Measurements from ENCODE around the gene NRXN3.
"Not testable (repeated sequence)": the region's sequence is repeated elsewhere in the genome, so short reads cannot be mapped to it uniquely, and the experiment has no call there.

NRXN3 gene

DNA sequence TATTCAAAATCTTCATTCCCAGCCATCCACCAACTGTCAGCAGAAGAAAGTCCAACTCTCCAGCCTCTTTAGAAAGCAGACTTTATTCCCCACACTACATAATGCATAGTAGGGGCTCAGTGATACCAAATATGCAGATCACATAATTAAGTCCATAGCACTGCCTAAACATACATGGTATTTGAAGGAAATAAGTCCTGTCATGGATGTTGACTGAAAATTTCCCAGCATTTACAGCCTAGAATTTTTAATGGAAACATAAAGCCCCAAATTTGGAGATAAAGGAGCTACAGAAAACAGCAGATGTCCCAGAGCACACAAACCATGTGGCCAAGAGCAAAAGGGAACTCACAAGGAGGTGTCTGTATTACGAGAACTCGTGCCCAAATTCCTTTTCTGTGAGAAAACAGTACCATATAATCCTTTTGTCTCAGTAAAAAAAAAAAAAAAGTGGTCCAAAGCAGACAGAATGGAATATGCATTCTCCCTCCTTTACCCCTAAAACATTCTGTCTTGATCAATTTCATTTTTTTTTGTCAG lies 920.5 kb downstream of the NRXN3 start:
- Mint-ChIP-seq H3K36me3 (no peaks in the 10 kb centered on the region), H3K4me1 (no peaks in the 10 kb centered on the region), H3K9me3 (no peaks in the 10 kb centered on the region), H3K27me3 (no peaks in the 10 kb centered on the region), H3K4me3 (no peak overlapping the region), H3K27ac (no peak overlapping the region)

DNA sequence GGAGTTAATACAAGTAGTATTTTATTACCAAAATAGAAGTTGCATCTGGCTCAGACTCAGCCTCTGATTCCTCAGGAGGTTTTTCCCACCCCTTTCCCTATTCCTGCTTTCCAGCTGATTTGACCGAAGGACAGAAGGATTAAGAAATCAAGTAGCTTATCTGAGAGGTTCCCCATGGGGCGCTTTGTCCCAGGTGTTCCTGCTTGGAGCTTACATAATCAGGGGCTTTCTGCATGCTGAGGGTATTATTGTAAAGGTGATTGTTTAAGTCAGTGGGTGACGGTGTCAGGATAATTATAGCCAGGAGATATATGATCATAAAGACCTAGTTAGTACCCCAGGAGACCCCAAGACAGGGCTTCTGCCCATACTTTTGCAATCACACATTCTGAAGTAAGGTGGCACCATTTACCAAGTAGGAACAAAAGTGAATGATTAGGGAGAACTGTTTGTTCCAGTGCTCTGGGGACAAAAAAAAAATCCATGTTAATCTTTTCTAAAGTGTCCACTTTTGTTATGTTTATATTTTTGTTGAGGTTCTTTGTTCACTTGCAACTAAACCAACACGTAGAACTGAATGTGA lies 921.3 kb downstream of the NRXN3 start:
- no peaks in the 10 kb centered on the region for H3K9me3 Mint-ChIP-seq
- no peak overlapping the region for H3K4me3 Mint-ChIP-seq
- H3K36me3 Mint-ChIP-seq: no peaks in the 10 kb centered on the region
- H3K27ac Mint-ChIP-seq: no peak overlapping the region
- H3K4me1 Mint-ChIP-seq: no peaks in the 10 kb centered on the region
- H3K27me3 Mint-ChIP-seq: no peaks in the 10 kb centered on the region

DNA sequence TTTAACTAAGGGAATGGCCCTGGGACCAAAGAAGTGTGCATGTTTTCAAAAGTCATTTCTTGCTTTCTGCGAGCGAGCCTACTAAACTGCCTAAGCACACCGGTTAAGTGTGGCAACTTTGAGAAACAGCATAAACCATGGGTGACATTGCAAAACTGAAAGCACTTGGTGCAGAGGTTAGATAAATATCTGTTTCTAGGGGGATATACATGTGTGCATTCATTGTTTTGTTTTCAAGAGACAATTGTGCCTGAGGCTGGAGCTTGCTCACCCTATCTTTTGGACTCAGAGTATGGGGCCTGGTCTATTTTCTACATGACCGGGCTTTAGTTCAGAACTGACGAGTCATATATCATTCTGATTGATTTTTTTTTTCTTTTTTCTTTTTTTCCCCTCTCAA lies 923.4 kb downstream of the NRXN3 start:
- Mint-ChIP-seq H3K27ac (no peak overlapping the region), H3K4me1 (no peaks in the 10 kb centered on the region), H3K27me3 (no peaks in the 10 kb centered on the region), H3K36me3 (no peaks in the 10 kb centered on the region), H3K9me3 (no peaks in the 10 kb centered on the region), H3K4me3 (no peak overlapping the region)

DNA sequence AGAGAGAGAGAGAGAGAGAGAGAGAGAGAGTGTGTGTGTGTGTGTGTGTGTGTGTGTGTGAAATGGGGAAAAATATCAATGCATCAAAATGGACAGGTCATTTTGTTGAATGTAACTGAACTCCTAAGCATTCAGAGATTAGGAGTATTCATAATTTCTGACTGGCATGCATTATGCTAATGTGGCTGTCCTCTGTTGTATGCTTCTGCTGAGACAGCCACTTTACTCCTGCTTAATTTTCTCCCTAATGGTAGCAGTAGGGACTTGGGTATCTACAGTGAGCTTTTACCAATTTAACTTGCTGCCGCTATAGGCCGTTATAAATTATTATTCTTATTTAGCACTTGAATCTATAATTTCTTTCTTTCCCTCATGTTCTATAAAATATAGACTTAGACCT lies 924.8 kb downstream of the NRXN3 start:
- Mint-ChIP-seq H3K36me3 (no peaks in the 10 kb centered on the region), H3K4me3 (no peak overlapping the region), H3K4me1 (no peaks in the 10 kb centered on the region), H3K27me3 (no peaks in the 10 kb centered on the region), H3K27ac (no peak overlapping the region), H3K9me3 (peaks cover 4% of the 10 kb centered on the region)

DNA sequence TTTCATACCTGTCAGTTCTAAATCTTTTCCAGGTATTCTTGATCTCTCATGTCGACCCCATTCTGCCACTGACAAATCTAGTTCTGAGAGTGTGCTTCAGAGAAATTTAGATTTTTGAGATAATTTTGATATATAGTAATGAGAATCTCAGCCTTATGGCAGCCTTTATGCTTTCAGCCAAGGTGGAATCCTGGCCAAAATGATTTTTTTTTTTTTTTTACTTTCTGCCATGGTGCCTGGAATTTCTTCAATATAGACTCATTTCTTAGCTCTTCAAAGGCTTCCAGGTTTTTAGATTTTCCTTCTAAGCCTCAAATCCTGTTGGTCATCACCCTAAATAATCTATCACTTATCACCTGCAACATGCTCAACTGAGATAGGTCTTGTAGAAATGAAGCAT lies 926.6 kb downstream of the NRXN3 start:
- Mint-ChIP-seq H3K36me3 (no peaks in the 10 kb centered on the region), H3K4me1 (no peaks in the 10 kb centered on the region), H3K27me3 (no peaks in the 10 kb centered on the region), H3K4me3 (no peak overlapping the region), H3K9me3 (peaks cover 4% of the 10 kb centered on the region), H3K27ac (no peak overlapping the region)

DNA sequence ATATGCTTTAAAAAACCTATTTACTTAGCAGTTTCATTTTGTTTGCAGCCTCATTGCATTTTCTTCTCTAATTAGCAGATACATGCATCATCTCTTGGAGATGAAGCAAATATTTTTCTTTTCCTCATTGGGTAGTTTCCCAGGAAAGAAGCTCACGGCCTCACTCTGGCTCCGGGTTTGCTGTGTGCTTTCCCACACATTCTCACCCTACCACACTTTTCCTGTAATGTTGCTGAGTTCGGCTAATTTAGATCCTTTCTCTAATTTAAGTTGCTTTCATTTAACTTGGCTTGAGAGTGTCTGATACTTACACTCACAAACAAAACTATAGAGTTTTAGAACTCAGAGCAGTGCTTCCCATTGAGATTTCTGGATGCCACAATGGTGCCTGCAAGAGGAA lies 928.2 kb downstream of the NRXN3 start:
- H3K9me3 Mint-ChIP-seq: peaks cover 4% of the 10 kb centered on the region
- no peaks in the 10 kb centered on the region for H3K27me3 Mint-ChIP-seq

DNA sequence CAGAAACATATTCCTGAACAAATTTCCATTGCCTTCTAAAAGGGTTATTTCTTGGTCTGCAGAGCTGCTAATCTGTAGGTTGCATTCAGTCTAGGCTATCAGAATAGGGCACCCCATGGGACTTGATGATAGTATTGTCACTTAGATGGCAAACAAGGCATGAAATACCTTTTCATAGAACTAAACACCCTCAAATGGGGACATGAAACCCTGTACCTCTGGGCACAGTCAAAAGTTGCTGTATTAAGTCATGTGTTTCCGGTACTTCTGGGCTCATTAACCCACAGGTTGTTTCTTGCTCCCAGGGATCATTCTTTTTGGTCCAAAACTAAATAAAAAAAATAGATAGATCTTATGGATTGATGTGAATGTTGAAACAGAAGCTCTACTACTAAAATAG lies 930.4 kb downstream of the NRXN3 start:
- no peaks in the 10 kb centered on the region for H3K27me3 Mint-ChIP-seq
- no peaks in the 10 kb centered on the region for H3K4me1 Mint-ChIP-seq
- H3K36me3 Mint-ChIP-seq: no peaks in the 10 kb centered on the region
- peaks cover 4% of the 10 kb centered on the region for H3K9me3 Mint-ChIP-seq
- H3K27ac Mint-ChIP-seq: no peak overlapping the region
- H3K4me3 Mint-ChIP-seq: no peak overlapping the region

More for the DNA sequence above, 928.2 kb downstream of the NRXN3 start:
- H3K27ac Mint-ChIP-seq: no peak overlapping the region
- H3K36me3 Mint-ChIP-seq: no peaks in the 10 kb centered on the region
- H3K4me1 Mint-ChIP-seq: no peaks in the 10 kb centered on the region
- H3K4me3 Mint-ChIP-seq: no peak overlapping the region

DNA sequence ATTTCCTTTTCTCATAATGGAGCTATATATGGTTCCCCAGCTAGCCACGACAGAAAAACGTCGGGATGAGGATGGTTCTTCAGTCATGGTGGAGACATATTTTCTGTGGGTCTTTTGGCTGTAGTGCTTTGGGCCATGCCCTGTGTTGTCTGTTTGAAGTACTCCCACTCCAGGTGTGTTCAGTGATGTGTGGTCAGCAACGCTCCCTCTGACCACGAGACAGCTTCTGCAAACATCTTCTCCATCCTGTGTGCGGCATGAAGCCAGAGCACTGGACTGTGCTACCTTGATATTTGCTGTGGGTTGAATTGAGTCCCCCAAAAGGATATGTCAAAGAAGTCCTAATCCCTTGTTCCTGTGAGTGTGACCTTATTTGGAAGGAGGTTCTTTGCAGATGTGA lies 931.2 kb downstream of the NRXN3 start:
- H3K9me3 Mint-ChIP-seq: peaks cover 4% of the 10 kb centered on the region
- no peaks in the 10 kb centered on the region for H3K27me3 Mint-ChIP-seq
- no peaks in the 10 kb centered on the region for H3K4me1 Mint-ChIP-seq
- no peak overlapping the region for H3K27ac Mint-ChIP-seq
- H3K36me3 Mint-ChIP-seq: no peaks in the 10 kb centered on the region
- H3K4me3 Mint-ChIP-seq: no peak overlapping the region

DNA sequence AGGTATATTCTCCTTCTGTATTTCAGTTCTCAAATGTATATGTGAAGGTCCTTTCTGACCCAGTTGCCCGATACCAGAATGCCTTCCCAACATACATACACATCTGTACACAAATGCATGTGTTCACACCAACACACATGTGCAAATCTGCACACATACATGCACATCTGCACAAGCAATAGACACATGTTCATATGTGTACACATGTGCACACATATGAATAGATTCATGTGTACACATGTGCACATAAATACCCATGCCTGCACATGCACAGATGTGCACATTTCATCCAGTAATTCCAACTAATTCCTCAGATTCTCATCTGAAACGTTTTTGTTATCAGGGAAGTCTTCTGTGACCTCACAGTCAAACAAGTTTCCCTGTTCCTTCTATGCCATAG lies 933.6 kb downstream of the NRXN3 start:
- no peak overlapping the region for H3K4me3 Mint-ChIP-seq
- H3K9me3 Mint-ChIP-seq: peaks cover 3% of the 10 kb centered on the region
- no peak overlapping the region for H3K27ac Mint-ChIP-seq
- H3K27me3 Mint-ChIP-seq: no peaks in the 10 kb centered on the region
- no peaks in the 10 kb centered on the region for H3K36me3 Mint-ChIP-seq
- no peaks in the 10 kb centered on the region for H3K4me1 Mint-ChIP-seq

DNA sequence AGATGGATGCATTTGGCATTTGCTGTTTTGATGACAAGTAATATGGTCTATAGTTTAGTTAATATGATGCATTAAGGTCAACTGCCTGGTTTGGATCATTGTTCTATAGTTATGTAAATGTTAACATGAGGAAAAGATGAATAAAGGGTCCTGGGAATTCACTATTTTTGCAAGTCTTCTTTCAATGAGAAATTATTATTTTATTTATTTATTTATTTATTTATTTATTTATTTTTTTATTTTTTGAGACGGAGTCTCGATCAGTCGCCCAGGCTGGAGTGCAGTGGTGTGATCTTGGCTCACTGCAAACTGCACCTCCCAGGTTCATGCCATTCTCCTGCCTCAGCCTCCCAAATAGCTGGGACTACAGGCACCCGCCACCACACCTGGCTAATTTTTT lies 940.4 kb downstream of the NRXN3 start:
- H3K27me3 Mint-ChIP-seq, H3K27ac Mint-ChIP-seq, H3K4me1 Mint-ChIP-seq, H3K9me3 Mint-ChIP-seq, H3K4me3 Mint-ChIP-seq, H3K36me3 Mint-ChIP-seq: not testable (repeated sequence)

DNA sequence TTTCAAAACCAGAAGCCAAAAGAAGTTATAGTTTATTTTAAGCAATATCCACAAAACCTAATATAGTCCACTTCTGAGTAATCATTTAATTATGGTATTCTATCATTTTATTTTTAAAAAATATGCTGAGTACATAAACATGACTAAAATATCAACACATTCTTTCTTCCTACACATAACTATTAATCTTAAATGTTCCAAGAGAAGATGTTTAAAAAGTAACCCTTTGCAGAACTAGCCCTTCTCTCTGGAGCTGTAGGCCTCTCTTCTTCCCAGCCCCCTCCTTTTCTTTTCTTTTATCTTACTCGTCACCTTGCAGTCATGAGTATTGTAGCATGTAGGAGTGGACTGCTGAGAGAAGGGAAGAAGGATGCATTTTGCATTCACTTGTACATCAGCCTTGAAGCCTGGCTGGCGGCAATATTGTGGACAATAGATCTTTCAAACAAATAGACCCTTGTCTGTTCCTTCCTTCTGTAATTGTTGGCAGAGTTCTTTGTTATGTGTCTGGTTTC lies 941.9 kb downstream of the NRXN3 start:
- no peaks in the 10 kb centered on the region for H3K9me3 Mint-ChIP-seq
- H3K4me1 Mint-ChIP-seq: no peaks in the 10 kb centered on the region
- no peaks in the 10 kb centered on the region for H3K27me3 Mint-ChIP-seq
- no peaks in the 10 kb centered on the region for H3K36me3 Mint-ChIP-seq
- no peak overlapping the region for H3K4me3 Mint-ChIP-seq
- H3K27ac Mint-ChIP-seq: no peak overlapping the region

DNA sequence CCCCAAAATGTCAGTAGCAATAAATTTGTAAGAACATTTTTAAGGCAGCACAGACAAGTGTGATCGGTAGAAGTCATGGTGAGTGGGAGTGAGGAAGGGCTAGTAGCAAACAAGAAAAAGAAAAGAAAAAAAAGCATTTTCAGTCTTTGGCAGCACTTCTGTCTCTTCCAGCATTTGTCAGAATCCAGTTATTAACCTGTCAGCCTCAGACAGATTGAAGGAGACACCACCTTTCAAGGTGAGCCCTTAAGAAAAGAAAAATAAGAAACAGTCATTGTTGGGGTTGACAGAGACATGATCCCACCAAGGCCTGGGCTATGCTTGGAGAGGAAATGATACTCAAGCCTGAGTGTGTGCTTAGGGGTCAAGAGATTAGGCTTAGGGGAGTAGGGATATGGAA lies 947.4 kb downstream of the NRXN3 start:
- Mint-ChIP-seq H3K4me1 (no peaks in the 10 kb centered on the region), H3K27ac (no peak overlapping the region), H3K9me3 (no peaks in the 10 kb centered on the region), H3K36me3 (no peaks in the 10 kb centered on the region), H3K27me3 (no peaks in the 10 kb centered on the region), H3K4me3 (no peak overlapping the region)

DNA sequence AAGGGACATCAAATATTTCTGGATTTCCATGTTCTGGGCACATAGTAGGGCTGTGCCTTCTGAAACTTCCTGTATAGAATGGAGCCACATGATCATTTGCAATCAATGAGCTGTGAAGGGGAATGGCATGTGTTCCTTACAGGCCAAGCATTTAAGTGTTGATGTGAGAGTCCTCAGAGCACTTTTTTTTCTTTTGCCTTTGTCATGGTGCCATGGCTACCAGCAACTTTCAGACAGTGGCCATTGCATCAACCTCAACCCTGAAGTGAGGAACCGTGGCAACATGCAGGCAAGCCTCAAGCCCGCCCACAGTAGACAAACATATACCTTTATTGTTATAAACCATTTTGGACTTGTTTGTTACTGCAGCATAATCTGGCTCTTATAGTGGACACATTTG lies 948.1 kb downstream of the NRXN3 start:
- Mint-ChIP-seq H3K4me3 (no peak overlapping the region), H3K4me1 (no peaks in the 10 kb centered on the region), H3K27ac (no peak overlapping the region), H3K27me3 (no peaks in the 10 kb centered on the region), H3K36me3 (no peaks in the 10 kb centered on the region), H3K9me3 (no peaks in the 10 kb centered on the region)

DNA sequence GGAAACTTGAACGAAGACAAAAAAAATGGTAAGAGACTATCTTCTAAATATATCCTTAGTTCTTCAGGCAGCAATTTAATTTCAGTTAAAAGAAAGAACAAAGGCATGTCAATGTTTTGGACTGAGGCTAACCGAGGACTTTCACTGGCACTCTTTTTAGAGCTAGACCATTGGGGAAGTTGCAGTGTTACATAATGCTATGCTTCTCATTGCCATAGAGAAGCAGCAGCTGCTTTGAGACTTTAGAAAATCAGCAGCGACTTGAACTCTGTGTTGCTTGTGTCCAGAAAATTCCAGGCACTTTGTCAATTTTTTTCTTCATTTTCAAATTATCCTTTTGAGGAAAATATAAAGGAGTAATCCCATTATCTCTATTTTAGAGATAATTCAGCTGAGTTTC lies 964.2 kb downstream of the NRXN3 start:
- H3K4me3 Mint-ChIP-seq: no peak overlapping the region
- H3K27ac Mint-ChIP-seq: no peak overlapping the region
- H3K9me3 Mint-ChIP-seq: no peaks in the 10 kb centered on the region
- no peaks in the 10 kb centered on the region for H3K36me3 Mint-ChIP-seq
- no peaks in the 10 kb centered on the region for H3K27me3 Mint-ChIP-seq
- H3K4me1 Mint-ChIP-seq: no peaks in the 10 kb centered on the region

DNA sequence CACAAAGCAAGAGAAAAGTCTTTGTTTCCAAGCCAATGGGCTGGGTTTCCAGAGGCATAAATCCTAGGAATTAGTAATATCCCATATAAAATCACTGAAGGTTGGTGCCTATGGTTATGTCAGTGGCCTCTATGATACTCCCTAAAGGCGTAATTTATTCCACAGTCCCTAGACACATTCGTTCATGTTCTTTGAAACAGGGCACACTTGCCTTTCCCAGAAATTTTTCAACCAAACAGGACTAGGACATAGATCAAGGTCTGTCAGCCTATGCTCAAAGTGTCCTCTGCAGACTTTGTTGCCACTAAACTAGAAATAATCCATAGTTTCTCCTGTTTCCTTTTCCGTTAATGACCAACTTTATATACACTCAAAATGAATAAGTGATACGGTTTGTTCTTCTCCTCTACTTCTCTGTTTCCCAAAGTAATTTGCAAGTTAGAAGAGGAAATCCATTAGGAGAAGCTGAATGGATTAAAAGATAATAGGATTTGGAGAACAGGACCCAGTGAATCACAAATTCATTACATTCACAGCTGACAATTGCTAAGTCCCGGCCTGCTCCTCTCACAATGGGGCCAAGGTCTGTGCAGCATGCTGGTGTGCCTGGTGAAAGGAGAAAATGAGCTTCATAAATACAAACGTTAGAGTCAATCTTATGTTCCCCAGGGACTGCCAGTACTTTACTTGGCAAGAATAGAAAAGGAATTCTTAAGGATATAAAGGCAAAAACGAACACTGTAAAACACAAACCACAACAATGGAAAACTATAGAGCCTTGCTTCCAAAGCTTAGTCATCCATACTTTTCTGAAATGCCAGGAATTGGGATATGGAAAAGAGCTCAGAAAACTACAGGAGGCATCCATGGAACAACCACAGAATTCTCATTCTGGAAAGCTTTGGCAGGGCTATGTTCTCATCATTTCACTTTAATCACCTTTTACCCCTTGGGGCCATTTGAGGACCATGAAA lies 966.2 kb downstream of the NRXN3 start:
- H3K36me3 Mint-ChIP-seq: no peaks in the 10 kb centered on the region
- H3K9me3 Mint-ChIP-seq: no peaks in the 10 kb centered on the region
- H3K4me1 Mint-ChIP-seq: no peaks in the 10 kb centered on the region
- H3K27ac Mint-ChIP-seq: no peak overlapping the region
- no peaks in the 10 kb centered on the region for H3K27me3 Mint-ChIP-seq
- no peak overlapping the region for H3K4me3 Mint-ChIP-seq

DNA sequence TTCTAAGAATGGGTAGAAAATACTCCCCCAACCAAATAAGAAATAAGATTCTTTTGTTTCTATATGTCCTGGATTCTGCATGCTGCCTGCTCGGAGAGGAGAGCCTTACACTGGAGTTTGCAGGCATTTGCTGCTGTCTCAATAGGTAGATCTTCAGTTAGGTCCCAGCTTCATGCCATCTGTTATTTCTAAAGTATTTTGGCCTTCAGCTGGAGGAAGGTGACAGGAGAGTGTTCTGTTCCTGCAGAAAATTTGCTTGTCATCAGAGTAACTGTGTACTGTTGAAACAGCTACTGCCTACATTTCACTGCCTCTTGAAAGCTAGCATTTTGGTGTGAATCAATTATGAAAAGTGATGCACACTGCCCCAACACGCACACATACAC lies 966.9 kb downstream of the NRXN3 start:
- H3K4me1 Mint-ChIP-seq: no peaks in the 10 kb centered on the region
- no peak overlapping the region for H3K27ac Mint-ChIP-seq
- no peaks in the 10 kb centered on the region for H3K27me3 Mint-ChIP-seq
- H3K9me3 Mint-ChIP-seq: no peaks in the 10 kb centered on the region
- no peaks in the 10 kb centered on the region for H3K36me3 Mint-ChIP-seq
- H3K4me3 Mint-ChIP-seq: no peak overlapping the region

Measured in activated naive CD4-positive, alpha-beta T cell treated with anti-CD3 and anti-CD28 coated beads, Interleukin-2, amount 50 U/mL, for 24 hours (primary cell).